ENCODE measurements around the gene KRTAP9-2.

- TF ChIP-seq POLR2A (IDR thresholded peaks at IDR 0.05) = no peak
- TF ChIP-seq, protein P1, sequence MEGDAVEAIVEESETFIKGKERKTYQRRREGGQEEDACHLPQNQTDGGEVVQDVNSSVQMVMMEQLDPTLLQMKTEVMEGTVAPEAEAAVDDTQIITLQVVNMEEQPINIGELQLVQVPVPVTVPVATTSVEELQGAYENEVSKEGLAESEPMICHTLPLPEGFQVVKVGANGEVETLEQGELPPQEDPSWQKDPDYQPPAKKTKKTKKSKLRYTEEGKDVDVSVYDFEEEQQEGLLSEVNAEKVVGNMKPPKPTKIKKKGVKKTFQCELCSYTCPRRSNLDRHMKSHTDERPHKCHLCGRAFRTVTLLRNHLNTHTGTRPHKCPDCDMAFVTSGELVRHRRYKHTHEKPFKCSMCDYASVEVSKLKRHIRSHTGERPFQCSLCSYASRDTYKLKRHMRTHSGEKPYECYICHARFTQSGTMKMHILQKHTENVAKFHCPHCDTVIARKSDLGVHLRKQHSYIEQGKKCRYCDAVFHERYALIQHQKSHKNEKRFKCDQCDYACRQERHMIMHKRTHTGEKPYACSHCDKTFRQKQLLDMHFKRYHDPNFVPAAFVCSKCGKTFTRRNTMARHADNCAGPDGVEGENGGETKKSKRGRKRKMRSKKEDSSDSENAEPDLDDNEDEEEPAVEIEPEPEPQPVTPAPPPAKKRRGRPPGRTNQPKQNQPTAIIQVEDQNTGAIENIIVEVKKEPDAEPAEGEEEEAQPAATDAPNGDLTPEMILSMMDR (IDR thresholded peaks at IDR 0.05) = no peak
Measured at GRCh38 chr17:41258406-41258805, 32.0 kb downstream of the KRTAP9-2 start.
